IMR-90 (cell line): Measurements from ENCODE around the gene CYP4F3.

Source experiments
- BHLHE40 ChIP-seq: fragments of 150-350 bp; IDR thresholded peaks from 2 replicates; pipeline ENCODE4 v1.6.1; 2016; ENCODE audit warnings: mild to moderate bottlenecking, low read depth, low read length
- CEBPB ChIP-seq: IDR thresholded peaks from 2 replicates; pipeline ENCODE4 v1.6.1; 2012; ENCODE audit warnings: low read depth, low read length, improper control_type of control experiment
- ELK1 ChIP-seq: fragments of 150-350 bp; IDR thresholded peaks from 2 replicates; pipeline ENCODE4 v1.6.1; 2016; ENCODE audit warnings: low read depth, mild to moderate bottlenecking, low read length, moderate library complexity, borderline replicate concordance
- FOS ChIP-seq: fragments of 150-350 bp; IDR thresholded peaks from 2 replicates; pipeline ENCODE4 v1.6.1; 2016; ENCODE audit warnings: low read depth, low read length
- MAFK ChIP-seq: IDR thresholded peaks from 2 replicates; pipeline ENCODE4 v1.6.1; 2012; ENCODE audit warnings: low read depth, low read length, improper control_type of control experiment
- MXI1 ChIP-seq: IDR thresholded peaks from 2 replicates; pipeline ENCODE4 v1.6.1; 2012; ENCODE audit warnings: low read depth, mild to moderate bottlenecking, low read length, moderate library complexity, borderline replicate concordance
- NFE2L2 ChIP-seq: fragments of 150-350 bp; IDR thresholded peaks from 2 replicates; pipeline ENCODE4 v1.6.1; 2016; ENCODE audit warnings: low read depth, mild to moderate bottlenecking, low read length
- POLR2A ChIP-seq: IDR thresholded peaks from 2 replicates; pipeline ENCODE4 v1.6.1; 2012; ENCODE audit warnings: mild to moderate bottlenecking, low read depth, low read length
- RCOR1 ChIP-seq: IDR thresholded peaks from 2 replicates; pipeline ENCODE4 v1.6.1; 2012; ENCODE audit warnings: mild to moderate bottlenecking, low read length, improper control_type of control experiment; ENCODE audit not compliant: insufficient replicate concordance
- RFX5 ChIP-seq: IDR thresholded peaks from 2 replicates; pipeline ENCODE4 v1.8.0; 2012; ENCODE audit warnings: low read depth, mild to moderate bottlenecking, low read length, moderate library complexity
- SMC3 ChIP-seq: fragments of 150-350 bp; IDR thresholded peaks from 2 replicates; pipeline ENCODE4 v1.6.1; 2016; ENCODE audit warnings: low read depth, mild to moderate bottlenecking, antibody characterized with exemption, low read length, moderate library complexity
- USF2 ChIP-seq: fragments of 150-350 bp; IDR thresholded peaks from 2 replicates; pipeline ENCODE4 v1.6.1; 2017; ENCODE audit warnings: mild to moderate bottlenecking, antibody characterized with exemption, low read length, low read depth
- TF ChIP-seq, protein P1 (sequence below): conservative IDR thresholded peaks from 2 replicates; pipeline ENCODE4 v1.5.1; 2012; ENCODE audit warnings: mild to moderate bottlenecking, low read depth, low read length, improper control_type of control experiment

DNA sequence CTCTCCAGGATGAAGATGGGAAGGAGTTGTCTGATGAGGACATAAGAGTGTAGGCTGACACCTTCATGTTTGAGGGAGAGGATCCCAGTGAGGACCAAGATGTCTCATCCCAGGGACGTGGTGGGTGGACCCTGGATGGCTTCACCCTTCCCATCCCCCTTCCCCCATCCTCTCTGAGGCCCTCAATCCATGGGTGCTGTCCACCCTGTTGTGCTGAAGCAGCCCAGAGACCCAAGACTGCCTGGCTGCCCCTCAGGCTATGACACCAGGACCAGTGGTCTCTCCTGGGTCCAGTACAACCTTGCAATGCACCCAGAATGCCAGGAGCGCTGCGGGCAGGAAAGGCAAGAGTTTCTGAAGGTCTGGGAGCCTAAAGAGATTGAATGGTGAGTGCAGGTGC lies 28.7 kb downstream of the CYP4F3 start:
- TF ChIP-seq, protein P1, sequence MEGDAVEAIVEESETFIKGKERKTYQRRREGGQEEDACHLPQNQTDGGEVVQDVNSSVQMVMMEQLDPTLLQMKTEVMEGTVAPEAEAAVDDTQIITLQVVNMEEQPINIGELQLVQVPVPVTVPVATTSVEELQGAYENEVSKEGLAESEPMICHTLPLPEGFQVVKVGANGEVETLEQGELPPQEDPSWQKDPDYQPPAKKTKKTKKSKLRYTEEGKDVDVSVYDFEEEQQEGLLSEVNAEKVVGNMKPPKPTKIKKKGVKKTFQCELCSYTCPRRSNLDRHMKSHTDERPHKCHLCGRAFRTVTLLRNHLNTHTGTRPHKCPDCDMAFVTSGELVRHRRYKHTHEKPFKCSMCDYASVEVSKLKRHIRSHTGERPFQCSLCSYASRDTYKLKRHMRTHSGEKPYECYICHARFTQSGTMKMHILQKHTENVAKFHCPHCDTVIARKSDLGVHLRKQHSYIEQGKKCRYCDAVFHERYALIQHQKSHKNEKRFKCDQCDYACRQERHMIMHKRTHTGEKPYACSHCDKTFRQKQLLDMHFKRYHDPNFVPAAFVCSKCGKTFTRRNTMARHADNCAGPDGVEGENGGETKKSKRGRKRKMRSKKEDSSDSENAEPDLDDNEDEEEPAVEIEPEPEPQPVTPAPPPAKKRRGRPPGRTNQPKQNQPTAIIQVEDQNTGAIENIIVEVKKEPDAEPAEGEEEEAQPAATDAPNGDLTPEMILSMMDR = no peak
- no peak for TF ChIP-seq ELK1
- TF ChIP-seq CEBPB = no peak
- TF ChIP-seq MAFK = no peak
- TF ChIP-seq USF2 = no peak
- TF ChIP-seq RCOR1 = no peak
- TF ChIP-seq BHLHE40 = no peak
- TF ChIP-seq POLR2A = no peak
- TF ChIP-seq RFX5 = no peak
- TF ChIP-seq MXI1 = no peak
- no peak for TF ChIP-seq FOS
- no peak for TF ChIP-seq NFE2L2
- TF ChIP-seq SMC3 = no peak
